Measurements from ENCODE around the gene UPK1A.

- no peak for TF ChIP-seq RAD21 (IDR thresholded peaks at IDR 0.05; ENCODE audit: low read depth)
- TF ChIP-seq USF1 (IDR thresholded peaks at IDR 0.05): no peak
- no peak for TF ChIP-seq EP300 (IDR thresholded peaks at IDR 0.05; ENCODE audit: borderline replicate concordance)
- no peak for TF ChIP-seq CREB1 (IDR thresholded peaks at IDR 0.05; ENCODE audit: low read depth)
- no peak for TF ChIP-seq YY1 (IDR thresholded peaks at IDR 0.05; ENCODE audit: low read depth)
- no peak for TF ChIP-seq FOXM1 (IDR thresholded peaks at IDR 0.05; ENCODE audit: borderline replicate concordance, low read depth)
- TF ChIP-seq, protein P1, sequence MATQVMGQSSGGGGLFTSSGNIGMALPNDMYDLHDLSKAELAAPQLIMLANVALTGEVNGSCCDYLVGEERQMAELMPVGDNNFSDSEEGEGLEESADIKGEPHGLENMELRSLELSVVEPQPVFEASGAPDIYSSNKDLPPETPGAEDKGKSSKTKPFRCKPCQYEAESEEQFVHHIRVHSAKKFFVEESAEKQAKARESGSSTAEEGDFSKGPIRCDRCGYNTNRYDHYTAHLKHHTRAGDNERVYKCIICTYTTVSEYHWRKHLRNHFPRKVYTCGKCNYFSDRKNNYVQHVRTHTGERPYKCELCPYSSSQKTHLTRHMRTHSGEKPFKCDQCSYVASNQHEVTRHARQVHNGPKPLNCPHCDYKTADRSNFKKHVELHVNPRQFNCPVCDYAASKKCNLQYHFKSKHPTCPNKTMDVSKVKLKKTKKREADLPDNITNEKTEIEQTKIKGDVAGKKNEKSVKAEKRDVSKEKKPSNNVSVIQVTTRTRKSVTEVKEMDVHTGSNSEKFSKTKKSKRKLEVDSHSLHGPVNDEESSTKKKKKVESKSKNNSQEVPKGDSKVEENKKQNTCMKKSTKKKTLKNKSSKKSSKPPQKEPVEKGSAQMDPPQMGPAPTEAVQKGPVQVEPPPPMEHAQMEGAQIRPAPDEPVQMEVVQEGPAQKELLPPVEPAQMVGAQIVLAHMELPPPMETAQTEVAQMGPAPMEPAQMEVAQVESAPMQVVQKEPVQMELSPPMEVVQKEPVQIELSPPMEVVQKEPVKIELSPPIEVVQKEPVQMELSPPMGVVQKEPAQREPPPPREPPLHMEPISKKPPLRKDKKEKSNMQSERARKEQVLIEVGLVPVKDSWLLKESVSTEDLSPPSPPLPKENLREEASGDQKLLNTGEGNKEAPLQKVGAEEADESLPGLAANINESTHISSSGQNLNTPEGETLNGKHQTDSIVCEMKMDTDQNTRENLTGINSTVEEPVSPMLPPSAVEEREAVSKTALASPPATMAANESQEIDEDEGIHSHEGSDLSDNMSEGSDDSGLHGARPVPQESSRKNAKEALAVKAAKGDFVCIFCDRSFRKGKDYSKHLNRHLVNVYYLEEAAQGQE (IDR thresholded peaks at IDR 0.05; ENCODE audit: low read depth): no peak
- TF ChIP-seq EGR1 (IDR thresholded peaks at IDR 0.05): no peak
- TF ChIP-seq MAX (IDR thresholded peaks at IDR 0.05): no peak
- TF ChIP-seq NFIC (IDR thresholded peaks at IDR 0.05): no peak
- TF ChIP-seq TAF1 (IDR thresholded peaks at IDR 0.05; ENCODE audit: low read depth): no peak
- TF ChIP-seq ZBTB7A (IDR thresholded peaks at IDR 0.05; ENCODE audit: low read depth): no peak
- TF ChIP-seq CEBPB (IDR thresholded peaks at IDR 0.05): no peak
- no peak for TF ChIP-seq TEAD4 (IDR thresholded peaks at IDR 0.05)
Measured at GRCh38 chr19:35665157-35665556, 1.2 kb upstream of the UPK1A start.

All from Ishikawa (cell line).